AG10803 (cell line): ENCODE data around the gene RGS7.

Experiments
- DNase-seq: peaks from one replicate; pipeline ENCODE4 v3.0.0; 2010; ENCODE audit warnings: low read depth
- H3K4me3 ChIP-seq: 2 replicates; pipeline ENCODE4 v1.5.1; 2011; ENCODE audit warnings: mild to moderate bottlenecking, low read length, control low read depth
- TF ChIP-seq, protein P1 (sequence below): conservative IDR thresholded peaks from 2 replicates; pipeline ENCODE4 v1.5.1; 2011; ENCODE audit warnings: mild to moderate bottlenecking, low read length, control low read depth, inconsistent platforms

RGS7 gene

DNA sequence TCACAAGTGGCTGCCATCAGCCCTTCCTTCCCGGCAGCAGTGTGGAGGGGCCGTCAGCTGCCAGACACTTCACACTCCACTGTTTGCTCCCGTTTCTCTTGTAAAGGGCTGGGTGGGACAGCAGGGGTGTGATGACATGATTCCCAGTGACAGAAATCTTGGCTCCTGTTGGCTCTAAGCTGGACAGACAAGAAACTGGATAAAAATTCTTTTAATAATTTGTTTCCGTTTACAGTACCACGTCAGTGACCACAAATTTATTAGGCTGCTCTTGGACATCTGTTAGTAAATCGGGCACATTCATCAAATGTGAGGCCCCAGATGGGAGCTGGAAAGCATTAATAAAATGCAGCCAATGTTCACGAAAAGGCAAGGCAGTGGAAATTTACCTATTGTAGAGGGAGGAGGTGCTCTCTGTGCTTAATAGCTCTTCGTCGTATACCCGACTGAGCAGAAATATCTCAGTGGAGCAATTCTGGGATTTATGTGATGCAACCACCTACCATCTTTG lies 391.4 kb downstream of the RGS7 start:
- TF ChIP-seq, protein P1, sequence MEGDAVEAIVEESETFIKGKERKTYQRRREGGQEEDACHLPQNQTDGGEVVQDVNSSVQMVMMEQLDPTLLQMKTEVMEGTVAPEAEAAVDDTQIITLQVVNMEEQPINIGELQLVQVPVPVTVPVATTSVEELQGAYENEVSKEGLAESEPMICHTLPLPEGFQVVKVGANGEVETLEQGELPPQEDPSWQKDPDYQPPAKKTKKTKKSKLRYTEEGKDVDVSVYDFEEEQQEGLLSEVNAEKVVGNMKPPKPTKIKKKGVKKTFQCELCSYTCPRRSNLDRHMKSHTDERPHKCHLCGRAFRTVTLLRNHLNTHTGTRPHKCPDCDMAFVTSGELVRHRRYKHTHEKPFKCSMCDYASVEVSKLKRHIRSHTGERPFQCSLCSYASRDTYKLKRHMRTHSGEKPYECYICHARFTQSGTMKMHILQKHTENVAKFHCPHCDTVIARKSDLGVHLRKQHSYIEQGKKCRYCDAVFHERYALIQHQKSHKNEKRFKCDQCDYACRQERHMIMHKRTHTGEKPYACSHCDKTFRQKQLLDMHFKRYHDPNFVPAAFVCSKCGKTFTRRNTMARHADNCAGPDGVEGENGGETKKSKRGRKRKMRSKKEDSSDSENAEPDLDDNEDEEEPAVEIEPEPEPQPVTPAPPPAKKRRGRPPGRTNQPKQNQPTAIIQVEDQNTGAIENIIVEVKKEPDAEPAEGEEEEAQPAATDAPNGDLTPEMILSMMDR = no peak
- DNase-seq = no peak
- H3K4me3 ChIP-seq = no peak overlapping the region

DNA sequence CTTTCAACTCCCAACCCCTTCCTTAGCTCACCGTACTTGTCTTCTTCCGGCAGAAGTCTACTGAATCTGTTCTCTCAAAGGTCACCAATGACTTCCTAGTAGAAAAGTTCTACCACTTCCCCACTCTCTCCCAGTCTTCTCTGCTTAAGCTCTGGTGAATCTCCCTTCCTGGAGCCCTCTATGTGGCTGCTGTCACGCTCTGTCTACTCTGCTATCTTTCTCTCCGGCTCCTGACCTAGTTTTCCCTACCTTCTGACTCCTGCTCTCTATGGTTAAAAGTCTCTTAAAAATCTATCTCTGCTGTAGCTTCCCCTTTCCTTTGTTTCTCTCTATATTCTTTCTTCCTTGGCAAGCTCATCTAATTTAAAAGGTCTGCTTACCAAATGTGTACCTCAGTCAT lies 394.9 kb downstream of the RGS7 start:
- no peak overlapping the region for H3K4me3 ChIP-seq
- DNase-seq = no peak
- TF ChIP-seq, protein P1 = no peak

DNA sequence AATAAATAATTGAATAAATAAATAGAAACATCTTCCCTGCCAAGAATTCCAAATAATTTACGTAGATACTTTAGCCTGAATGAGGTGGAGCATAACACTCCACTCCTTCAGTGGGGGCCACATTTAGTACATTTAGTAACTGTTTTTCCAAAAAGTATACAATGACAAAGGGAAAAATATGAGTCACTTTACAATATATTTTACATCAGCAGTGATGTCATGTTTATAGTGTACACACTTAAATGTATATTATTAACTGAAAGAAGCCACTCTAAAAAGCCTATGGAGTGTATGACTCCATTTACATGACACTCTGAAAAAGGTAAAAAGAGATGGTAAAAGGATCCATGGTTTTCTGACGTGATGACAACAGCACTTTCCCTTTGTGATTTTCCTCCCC lies 400.6 kb downstream of the RGS7 start:
- no peak for DNase-seq
- TF ChIP-seq, protein P1 = no peak
- H3K4me3 ChIP-seq = no peak overlapping the region

DNA sequence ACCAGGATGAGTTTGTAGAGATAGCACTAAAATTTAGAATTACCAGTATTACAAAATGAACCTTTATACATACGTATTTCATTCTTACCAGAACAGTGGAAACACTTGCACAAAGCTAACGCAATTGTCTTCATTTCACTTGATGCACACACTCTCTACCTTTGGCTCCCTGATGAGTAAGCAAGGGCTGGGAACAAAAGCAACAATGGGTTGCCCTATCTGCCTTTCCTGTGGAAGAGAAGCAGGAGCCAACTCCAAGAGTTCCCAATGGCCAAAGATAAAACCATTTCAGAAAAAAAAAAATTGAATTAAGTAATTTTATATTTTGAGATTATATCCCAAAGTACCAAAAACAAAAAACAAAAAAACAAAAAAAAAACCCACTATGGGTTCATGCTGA lies 401.0 kb downstream of the RGS7 start:
- no peak overlapping the region for H3K4me3 ChIP-seq
- TF ChIP-seq, protein P1 = no peak

DNA sequence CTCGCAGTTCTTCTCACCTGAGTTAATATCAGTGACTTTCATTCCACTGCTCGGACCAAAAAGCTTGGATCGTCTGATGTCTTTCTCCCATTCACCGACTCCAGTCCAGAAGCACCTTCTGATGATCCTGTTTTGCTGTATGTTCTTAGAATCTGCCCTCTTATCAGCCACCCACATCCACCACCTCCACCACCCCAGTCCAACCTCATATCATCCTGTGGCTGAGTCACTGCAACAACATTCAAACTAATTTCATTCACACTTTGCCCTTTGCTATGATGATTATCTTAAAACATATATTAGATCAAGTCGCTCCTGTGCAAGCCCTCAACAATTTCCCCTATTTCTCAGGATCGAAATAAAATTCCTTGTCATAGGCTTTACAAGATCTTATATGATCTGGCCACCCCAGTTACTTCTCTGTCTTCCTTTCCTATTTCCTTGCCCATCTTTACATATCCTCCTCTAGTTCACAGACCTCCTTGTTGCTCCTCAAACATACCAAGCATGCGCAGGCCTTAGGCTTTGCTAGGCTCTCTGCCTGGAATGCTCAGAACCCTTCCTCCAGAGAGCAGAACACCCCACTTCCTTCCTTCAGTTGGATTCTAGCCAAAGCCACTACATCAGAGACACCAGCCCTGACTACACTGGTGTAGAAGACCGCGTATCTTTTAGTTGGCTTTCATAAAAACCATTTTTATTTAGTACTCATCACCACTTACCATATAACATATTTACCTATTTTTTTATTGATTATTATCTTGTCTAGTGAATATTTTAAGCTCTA lies 409.4 kb downstream of the RGS7 start:
- TF ChIP-seq, protein P1 = no peak
- H3K4me3 ChIP-seq = no peak overlapping the region
- DNase-seq = no peak

More for the DNA sequence above, 401.0 kb downstream of the RGS7 start:
- DNase-seq = no peak

DNA sequence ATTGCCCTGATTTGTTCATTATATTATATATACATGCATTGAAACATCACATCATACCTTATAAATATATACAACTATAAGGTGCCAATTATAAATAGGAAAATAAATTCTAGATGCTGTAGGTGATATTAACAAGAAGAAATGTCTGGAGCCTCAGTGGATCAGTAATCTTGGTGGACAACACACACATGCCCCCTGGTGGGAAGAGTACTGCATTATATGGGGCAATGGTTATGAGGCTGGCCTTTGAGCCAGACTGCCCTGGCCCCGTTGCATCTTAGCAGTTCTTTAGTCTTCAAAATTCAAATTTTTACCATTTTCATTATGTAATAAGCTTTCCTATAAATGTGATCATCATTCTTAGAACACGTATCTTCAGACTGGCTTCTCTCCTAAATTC lies 410.1 kb downstream of the RGS7 start:
- DNase-seq = peak; percentile 61

More for the DNA sequence above, 410.1 kb downstream of the RGS7 start:
- no peak overlapping the region for H3K4me3 ChIP-seq
- TF ChIP-seq, protein P1 = peak; percentile 79
